GM12874 (cell line): ENCODE measurements around the gene INPP5K.

Source experiments
- CTCF ChIP-seq: IDR thresholded peaks from 2 replicates; pipeline ENCODE4 v1.5.1; 2011; ENCODE audit warnings: low read depth, mild to moderate bottlenecking, control low read depth, low read length, moderate library complexity; ENCODE audit not compliant: insufficient read depth

Gene INPP5K

DNA sequence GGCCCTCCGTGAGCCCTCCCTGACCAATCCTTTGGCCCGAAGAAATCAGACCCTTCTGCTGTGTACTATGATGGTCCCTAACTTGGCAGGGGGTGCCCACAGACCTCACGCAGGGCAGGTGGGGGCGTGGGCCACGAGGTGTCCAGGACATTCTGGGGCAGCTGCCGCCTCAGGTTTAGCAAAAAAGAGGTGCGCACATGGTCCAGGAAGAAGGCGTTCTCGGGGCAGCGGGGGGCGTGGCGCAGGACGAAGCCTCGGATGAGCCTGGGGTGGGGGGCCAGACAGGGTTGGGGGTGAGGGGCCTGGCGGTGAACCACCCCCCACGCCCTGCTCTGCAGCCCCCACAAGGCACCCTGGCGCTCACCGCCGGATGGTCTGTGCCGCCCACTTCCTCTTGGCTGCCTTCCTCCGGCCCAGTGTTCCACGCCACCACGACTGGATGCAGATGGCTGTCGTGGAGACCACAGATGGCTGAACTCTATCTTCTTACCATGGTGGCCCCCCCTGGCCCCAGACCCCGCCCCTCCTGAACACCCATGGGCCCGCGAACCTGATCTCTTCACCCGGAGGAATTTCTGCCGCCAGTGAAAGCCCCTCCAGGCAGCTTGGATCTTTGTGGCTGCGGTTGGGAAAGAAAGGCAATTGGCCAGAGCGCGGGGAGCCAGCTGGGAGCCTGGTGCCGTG is 46.2 kb downstream of the INPP5K start:
- no peak for TF ChIP-seq CTCF

DNA sequence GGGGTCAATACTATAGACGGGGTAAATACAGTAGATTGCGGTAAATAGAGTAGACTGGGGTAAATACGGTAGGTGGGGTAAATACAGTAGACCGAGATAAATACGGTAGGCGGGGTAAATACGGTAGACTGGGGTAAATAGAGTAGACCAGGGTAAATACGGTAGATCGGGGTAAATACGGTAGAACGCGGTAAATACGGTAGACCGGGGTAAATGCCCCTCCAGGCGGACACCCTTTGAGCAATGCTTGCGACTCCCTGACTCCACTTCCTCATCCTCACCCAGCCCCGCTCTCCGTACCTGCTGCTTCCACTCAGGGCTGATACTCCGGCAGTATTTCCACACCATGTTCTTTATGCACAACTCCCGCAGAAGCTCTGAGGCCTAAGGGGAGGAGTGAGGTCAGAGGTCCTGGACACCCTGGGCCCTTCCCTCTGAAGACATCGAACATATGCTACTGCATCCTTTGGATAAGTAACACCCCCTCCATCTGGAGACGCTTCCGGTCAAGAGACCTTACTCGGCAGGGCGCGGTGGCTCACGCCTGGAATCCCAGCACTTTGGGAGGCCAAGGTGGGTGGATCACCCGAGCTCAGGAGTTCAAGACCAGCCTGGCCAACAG is 47.1 kb downstream of the INPP5K start:
- TF ChIP-seq CTCF = no peak

DNA sequence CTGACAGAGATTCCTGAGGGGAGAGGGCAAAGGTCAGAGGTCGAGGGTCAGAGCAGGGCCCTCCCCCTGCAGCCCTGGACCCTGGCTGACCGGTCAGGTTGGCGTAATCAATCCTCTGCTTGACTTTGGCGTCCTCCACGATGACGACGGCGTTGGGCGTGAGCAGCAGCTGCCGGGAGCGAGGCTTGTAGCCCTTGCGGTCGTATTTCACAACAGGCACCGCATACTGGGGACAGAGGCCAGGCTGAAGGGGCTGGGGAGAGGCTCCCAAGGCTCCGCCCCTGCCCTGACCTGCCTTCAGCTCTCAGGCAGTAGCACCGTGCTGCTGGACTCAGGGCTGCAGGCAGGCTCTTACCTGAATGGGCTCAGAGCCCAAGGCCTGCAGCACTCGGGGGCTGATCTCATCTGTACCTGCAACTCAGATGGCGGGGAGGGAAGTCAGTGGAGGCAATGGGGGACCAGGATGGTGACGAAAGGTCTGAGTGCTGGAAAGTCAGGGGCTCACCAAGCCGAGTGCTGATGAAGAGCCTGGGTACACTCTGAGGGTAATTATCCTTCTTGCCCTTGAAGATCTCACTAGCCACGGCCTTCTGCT is 48.4 kb downstream of the INPP5K start:
- no peak for TF ChIP-seq CTCF

- no peak for TF ChIP-seq CTCF
Measured at GRCh38 chr17:1467258-1467657, 49.2 kb downstream of the INPP5K start.

DNA sequence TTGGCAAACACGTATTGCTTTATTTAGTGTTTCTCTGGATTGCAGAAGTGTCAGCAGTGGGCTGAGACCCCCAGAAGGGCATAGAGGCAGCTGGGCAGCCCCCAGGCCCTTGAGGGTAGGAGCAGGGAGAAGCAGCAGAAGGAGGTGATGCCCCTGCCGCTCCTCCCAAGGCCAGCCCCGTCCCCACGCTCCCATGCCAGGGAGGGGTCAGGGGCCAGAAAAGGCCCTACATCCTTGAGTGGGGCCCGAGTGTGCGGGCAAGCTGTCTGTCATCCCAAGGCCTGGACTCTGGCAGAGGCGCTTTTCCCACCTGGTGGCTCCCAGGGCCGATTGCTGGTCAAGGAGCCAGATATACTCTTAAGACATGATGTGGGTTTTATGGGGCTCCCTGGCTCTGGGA is 52.2 kb downstream of the INPP5K start:
- no peak for TF ChIP-seq CTCF

- no peak for TF ChIP-seq CTCF
Measured at GRCh38 chr17:1462164-1463112, 54.0 kb downstream of the INPP5K start.
